SKM-1 treated with dmso at 0.1 percent for 144 hours (cell line): ENCODE results near the gene SLC16A9.
"Not testable (repeated sequence)": the region's sequence is repeated elsewhere in the genome, so short reads cannot be mapped to it uniquely, and the experiment has no call there.

Experiments used
- DNase-seq: peaks from one replicate; lab custom pipeline; 2025; ENCODE audit not compliant: unreplicated experiment; lab: John Stamatoyannopoulos, UW

The SLC16A9 gene

DNA sequence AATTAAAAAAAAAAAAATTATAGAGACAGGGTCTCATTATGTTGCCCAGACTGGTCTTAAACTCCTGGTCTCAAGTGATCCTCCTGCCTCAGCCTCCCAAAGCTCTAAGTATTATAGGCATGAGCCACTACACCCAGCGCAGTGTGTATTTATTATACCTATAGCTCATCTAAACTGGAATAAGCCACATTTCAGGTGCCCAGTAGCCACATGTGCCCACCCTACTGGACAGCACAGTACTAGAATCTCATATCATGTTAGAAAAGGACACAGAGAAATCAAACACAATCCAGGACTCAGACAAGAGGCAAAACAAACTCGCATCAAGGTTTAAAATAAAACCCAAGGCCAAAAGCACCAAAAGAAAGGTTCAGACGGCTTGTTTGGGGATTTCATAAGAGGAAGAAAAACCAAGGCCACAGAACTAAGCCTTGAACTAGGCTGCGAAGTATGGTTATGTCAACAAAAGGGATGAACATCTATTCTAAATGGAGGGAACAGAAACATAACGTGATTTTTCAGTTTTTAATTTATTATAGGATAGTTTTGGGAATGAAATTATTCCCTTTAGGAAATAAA lies 32.3 kb downstream of the SLC16A9 start:
- no peak for DNase-seq

DNA sequence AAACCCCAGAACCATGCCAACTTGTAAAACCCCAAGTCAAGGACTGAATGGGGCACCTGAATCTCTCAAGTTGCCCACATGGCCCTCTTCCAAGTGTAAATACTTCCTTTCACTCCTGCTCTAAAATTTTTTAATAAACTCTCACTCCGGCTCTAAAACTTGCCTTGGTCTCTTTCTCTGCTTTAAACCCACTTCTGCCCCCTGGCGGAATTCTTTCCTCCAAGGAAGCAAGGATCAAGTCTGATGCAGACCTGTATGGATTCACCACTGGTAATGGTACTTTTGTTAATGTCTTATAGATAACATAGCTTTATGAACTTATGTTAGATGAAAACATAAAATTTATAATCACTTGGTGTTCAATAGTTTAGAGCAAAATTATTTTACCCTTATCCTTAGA lies 33.8 kb downstream of the SLC16A9 start:
- no peak for DNase-seq

DNA sequence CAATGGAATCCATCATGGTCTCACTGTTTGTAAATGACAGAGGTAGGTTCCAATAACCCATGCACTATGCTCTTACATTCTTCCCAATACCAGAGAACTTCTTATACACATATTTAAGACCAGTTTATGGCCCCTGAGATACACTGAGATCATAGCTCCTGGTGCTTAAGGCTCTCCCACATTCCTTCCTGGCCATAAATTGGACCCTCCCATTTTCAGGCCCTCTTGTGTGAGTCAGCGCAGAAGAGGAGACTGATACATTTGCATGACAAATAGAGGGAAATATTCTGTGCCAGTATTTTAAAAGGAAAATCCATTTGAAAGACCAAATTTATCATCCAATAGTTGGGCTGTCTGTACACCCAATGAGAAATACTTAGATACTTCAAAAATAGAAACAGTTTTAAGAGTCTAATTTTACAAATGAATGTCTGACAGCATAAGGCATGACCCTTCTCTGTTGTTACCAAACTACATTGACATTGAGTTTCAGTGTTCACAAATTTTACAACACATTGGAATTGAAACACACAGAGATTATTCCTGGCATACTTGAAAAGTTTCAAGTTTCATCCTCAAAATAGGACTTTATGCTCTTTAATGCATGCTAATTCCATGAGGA lies 35.3 kb downstream of the SLC16A9 start:
- no peak for DNase-seq

DNA sequence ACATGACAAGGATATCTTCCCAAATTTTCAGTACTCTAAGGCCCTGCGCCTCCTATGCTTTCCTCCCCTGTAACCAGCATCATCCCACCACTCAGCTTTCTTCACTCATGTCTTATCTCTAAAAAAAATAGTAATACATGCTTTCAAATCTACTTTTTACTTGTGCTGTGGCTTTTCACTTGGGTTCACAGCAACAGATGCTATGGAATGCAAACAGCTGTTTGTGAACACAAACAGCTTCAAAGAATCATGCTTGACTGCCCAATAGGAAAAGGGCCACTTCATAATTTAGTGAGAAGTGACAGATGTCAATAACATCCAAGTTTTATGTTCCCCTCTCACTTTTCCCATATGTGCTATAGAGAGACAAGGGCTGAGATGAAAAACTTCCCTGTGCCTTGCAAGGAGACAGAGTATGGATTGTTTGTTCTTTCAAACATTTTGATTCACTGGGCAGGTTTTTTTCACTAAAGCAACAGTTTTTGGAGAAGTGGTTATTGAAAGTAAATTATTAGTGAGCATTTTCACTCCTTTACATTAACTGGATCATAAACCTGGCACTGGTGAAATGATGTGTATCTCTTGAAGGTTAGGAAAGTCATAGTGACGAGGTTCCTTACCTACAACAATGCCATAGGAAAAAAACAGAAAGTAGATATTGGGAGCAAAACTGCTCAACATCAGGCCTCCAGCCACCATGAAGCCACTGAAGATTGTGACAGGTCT lies 37.3 kb downstream of the SLC16A9 start:
- no peak for DNase-seq

DNA sequence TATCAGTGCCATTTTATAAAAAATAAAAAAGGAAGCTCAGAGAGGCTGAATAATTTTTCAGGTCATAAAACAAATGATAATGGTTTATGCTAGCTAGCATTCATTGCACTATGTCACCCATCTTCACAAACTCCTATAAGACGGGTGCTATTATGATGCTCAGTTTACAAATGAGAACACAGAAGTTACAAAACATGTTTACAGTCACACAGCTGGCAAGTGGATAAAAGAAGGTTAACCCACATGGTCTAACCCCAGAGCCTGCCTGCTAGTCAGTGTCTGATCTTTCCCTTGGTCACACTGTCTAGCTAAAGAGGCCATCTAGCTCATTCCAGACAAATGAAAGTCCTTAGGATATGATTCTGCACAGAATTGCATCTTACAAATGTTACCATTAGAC lies 39.4 kb downstream of the SLC16A9 start:
- DNase-seq: no peak

DNA sequence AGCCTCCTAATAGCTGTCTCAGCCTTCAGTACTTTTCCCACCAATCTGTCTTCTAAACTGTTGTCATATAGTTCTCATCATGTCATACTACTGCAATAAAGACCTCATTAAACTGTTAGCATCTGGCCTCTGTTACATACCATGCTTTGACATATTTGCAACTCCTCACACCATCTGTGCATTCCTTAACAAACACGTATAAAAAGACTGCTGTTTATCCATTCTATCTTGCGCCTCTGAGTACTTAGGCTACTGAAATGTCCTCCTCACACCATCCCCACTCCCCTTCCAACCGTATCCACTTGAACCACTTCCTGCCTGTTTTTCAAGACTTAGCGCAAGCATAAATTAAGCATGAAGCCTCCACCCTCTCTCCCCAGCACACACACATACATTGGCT lies 41.6 kb downstream of the SLC16A9 start:
- DNase-seq: no peak

DNA sequence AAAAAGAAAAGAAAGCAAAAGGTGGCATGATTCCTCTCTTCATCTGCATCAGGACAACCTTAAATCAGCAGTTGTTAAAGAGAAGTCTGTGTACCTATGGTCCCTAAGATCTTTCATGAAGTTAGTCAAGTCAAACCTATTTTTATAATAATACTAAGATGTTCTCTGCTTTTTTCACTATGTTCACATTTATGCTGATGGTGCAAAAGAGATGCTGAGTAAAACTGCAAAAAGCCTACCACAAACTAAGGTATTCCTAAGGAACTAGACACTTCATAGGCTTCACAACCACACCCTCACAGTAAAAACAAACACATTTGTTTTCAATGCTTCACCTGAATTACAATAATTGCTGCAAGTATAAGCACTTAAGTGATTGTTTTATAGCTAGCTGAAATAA lies 43.3 kb downstream of the SLC16A9 start:
- DNase-seq: no peak

DNA sequence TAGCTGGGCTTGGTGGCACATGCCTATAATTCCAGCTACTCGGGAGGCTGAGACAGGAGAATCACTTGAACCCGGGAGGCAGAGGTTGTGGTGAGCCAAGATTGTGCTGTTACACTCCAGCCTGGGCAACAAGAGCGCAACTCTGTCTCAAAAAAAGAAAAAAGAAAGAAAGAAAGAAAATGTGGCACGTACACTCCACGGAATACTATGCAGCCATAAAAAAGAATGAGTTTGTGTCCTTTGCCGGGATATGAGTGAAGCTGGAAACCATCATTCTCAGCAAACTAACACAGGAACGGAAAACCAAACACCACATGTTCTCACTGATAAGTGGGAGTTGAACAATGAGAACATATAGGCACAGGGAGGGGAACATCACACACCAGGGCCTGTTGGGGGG lies 46.4 kb downstream of the SLC16A9 start:
- not testable (repeated sequence) for DNase-seq

DNA sequence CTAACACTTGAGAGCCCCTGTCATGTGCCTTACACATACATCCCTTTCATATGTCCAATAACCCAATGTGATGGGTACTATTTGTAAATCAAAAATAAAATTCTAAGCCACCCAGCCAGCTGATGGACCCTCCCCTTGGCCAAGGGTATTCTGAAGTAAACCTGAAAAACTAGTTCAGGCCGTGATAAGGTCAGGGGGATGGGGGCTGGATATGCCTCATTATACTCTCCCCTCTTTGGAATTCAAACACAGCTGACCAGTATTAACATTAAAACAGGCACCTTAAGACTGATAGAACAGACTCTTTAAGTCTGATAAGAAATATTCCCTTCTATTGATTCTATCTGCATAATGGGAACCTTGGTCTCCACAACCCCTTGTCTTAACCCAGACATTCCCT lies 51.9 kb downstream of the SLC16A9 start:
- DNase-seq: no peak

DNA sequence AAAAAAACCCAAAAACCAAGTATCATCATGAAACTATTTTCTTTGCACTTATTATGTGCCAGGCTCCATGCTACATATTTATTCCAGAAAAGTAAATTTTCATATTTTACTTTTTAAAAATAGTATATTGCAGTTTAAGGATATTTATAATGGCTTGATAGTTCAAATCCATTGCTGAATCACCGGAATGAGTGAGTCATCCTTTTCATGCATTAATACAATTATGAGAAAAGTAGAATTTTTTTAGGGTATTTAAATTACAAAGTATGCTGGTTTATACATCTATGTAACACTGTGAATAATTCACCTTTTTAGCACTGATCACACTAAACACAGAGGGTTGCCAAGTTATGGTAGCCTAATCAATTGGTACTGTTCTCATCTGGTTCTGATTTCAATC lies 54.3 kb downstream of the SLC16A9 start:
- no peak for DNase-seq

DNA sequence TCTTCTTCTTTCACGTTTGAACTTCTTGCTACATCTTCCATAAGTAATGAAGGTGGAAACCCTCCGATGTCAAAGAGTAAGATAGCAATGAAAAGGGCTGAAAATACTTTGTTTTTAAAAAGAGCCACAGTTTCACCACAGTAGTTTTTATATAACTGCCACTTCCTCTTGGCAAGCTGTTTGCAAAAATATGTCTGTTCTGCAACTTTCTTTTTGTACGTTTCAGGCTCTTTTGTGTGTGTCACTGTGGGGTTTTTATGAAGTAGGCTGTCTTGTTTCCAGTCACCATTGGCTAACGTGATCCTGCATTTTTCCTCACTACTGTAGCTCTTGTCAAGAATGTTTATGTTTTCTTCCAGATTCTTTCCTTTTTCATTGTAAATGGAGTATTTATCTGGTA lies 55.6 kb downstream of the SLC16A9 start:
- DNase-seq: peak; percentile 15

DNA sequence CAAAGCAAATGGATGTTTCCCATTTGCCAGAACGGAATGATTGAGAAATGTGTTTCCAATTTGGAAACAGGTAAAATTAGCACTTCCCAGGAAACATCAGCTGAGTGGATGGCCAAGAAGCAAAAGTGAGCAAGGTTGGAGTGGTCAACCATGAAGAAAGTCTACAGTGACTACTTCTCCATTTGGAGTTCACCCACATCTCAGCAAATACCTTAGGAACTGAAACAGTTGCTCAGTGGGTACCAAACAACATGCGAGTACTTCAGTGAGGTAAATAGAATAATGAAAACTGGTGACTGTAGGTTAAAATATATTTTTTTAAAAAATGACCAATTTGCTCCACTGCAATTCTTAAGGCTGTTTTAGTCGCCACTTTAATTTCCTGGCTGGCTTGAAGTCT lies 57.7 kb downstream of the SLC16A9 start:
- no peak for DNase-seq

DNA sequence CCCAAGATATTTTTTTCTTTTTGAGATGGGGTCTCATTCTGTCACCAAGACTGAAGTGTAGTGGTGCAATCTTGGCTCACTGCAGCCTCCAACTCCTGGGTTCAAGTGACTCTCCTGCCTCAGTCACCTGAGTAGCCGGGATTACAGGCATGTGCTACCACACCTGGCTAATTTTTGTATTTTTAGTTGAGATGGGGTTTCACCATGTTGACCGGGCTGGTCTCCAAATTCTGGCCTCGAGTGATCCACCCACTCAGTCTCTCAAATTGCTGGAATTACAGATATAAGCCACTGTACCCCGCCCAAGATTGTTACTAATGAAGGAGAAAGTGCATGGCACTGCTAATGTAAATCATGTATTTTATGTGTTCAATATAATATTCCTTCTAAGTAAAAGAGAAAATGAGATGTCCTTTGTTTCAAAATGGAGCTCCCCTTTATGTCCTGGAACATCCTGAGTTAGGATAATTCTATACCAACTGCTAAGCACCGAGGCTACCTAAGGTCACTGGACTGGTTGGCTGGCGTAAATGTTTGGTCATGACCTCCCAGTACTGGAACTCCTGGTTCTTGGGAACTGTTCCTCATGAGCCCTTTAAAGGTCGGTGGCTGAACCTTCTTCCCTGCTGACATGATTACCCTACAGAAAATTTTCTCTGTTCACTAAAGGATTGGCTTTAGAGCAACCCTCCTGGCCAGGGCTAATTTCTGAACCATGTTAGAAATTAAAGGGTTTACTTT lies 59.9 kb downstream of the SLC16A9 start:
- DNase-seq: no peak

DNA sequence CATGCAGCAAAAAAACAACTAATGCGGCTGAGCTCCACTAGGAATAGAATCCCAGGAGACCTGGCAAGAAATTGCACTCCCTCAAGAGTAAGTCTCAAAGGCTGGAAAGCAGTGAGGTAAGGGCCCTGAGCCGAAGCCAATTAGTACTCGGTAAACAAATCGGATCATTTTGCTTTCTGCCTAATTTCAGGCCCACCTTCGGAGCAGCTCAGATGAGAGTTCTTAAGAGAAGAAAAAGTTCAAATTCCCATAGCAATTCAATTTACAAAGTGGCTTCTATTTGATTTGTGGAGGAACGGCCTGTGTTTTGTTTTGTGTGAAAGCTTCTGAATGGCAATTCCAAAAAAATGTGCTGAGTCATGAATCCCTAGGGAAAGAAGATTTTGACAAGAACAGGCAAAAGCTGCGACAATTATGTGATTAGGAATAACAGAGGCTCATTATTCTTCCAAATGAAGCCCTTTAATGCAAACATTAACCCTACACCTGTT lies 60.9 kb downstream of the SLC16A9 start:
- DNase-seq: no peak

DNA sequence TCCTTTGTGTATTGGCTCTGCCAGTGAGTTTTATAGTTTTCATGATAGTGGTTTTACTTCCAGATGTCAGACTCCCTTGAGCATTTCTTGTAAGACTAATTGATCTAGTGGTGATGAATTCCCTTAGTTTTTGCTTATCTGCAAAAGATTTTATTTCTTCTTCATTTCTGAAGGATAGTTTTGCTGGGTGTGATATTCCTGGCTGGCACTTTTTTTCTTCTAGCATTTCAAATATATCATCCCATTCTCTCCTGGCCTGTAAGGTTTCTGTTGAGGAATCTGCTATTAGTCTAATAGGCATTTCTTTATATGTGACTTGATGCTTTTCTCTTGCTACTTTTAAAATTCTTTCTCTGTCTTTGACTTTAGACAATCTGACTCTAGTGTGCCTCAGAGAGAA lies 64.8 kb downstream of the SLC16A9 start:
- no peak for DNase-seq

DNA sequence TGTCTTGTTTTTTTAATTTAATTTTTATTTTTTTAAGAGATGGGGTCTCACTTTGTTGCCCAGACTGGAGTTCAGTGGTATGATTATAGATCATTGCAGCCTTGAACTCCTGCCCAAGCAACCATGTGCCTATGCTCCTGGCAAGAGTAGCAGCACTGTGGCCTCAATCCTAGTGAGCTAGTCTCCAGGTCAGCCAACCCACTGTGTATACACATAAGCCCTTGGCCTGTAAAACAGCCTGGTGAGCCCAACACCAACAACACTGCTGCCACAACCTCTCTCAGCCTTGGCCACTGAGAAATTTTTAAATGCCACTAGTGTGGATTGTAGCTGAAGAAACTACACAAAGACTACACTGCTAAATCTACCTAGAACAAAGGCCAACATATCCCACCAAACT lies 68.0 kb downstream of the SLC16A9 start:
- not testable (repeated sequence) for DNase-seq

DNA sequence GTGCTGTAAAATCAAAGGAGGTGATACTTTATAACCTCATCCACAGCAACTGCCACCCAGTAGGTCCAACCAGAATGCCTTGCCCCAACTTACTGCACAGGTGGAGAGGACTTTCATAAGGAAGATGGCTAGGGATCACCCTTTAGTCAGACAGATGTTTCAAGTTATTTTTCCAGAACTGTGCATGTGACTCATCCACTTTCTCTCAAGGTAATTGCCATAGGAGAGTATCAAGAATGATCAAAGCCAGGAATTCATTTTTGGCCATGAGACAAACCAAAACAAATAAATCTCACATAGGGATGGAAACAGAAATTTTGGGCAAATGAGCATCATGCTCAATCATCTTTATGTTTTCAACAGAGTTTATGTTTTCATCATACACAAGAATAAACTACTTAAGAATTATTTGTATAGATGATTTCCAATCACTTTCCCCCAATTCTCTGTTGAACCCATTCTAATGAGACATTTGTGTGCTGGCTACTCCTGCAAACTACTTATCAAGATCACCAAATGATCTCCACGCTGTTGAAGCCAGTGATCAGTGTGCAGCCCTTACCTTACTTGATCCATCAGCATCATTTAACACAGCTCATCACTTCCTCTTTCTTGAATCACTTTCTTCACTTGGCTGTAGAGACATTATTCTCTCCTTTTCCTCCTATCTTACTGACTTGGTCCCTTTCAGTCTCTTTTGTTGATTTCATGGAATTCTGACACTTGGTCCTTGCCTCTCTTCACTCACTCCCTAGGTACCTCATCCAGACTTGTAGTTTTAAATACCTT lies 74.0 kb downstream of the SLC16A9 start:
- no peak for DNase-seq

DNA sequence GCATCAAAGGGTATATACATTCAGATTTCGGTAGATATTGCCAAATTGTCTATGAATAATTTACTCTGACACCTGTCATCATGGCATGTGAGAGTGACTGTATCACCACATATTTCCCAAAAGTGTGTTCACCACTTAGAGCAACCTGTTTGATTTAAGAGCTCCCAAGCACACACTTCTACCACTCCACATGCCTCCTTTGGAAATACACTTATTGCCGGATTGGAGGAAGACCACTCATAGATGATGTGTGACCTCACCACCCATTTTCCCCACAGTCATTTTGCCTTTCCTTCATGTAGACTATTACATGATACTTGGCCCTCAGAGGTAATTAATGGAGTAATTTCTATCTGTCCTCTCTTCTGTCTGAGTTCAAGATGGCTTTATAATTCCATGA lies 75.5 kb downstream of the SLC16A9 start:
- DNase-seq: no peak

DNA sequence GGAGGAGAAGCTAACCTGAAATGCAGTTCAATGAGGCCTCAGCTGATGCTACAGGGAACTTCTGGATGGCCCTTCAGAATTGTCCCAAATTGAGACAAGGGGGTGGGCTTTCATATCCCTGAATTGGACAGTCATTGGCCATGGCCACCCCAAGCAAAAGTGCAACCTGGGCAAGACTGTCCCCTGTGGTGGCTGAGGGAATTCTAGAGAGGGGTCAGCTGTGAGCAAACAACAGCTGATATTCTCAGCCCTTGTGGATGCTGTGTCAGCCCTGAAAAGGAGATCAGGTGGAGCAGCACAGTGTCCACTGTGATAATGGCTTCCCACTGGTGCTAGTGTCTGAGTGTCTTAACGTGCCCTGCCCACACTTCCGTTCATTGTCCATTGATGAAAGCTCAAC lies 76.6 kb downstream of the SLC16A9 start:
- DNase-seq: no peak

DNA sequence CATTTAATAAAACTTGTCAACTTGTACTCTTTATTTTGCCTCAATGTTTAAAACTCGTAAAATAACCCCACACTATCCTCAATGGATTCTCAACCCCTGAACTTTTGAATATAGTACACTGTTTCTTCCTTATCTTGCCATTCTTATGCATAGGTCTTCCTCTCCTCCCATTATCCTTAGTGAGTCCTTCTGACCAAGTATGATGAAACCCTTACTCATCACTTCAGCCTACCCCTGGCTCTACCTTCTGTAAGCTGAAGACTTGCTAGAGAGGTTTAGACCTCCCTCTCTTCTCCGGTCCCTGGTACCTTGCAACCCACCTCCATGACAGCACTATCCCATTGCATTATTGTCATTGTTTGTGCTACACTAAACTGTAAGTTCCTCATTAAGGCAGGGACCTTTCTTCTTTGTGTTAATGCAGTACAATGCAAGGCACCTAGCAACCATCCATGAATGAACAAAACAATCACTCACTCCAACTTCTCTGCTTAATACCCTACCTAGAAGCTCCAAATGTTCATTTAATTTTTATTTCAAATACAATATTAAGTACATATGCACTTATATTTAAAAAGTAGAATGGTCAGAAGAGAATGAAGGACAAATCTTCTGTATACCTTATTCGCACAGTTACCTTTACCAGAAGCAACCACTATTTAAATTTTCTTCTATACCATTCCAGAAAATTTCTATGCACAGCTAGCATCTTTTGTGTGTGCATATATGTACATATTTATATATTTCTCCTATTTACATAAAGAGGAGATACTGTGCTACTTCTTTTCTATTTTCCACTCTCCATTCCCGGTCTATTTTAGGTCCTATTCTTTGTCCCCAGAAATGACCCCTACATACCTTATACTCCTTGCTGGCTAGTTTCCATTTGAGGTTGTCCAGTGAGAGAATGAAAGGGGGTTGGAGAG lies 77.5 kb downstream of the SLC16A9 start:
- no peak for DNase-seq
